Measurements from ENCODE around the gene GPR35.

The GPR35 gene

GRCh38 chr2:240588669-240589068, 36.6 kb upstream of the GPR35 start:
- in situ Hi-C loops (cut with MboI; ENCODE audit: low sequenced_read_pairs) = no loop called here

- in situ Hi-C loops (cut with MboI; ENCODE audit: low sequenced_read_pairs) = no loop called here
Observed at GRCh38 chr2:240589375-240589774, 35.9 kb upstream of the GPR35 start.

DNA sequence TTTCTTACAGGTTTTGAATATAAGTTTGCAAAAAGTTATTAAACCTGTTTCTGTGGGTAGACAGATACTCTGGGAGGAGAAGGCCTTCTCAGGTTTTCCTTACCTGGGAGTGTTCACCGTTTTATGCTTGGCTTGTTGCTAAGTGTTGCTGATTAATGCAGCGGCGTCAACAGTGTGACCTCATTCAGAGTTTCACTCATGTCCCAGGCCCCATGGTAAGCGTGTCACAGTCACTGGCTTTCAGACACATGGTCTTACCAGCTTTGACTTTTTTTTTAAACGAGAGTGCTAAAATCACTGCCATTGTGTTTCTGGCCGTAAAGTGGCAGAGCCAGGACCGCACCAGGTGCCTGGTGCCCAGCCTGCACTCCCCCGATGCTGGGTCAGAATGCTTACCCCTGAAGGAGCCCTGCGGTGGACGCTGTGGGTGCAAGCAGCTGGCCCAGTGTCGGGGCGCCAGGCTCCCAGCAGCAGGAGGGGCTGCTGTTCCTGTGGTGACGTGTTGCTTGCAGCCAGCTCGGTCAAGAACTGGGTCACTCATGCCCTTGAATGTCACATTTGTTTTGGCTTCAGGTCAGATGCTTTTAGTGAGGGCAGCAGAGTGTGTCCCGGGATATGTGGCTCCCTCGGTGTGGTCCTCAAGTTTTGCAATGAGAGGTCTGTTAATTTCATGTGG, 35.3 kb upstream of the GPR35 start:
- in situ Hi-C loops (cut with MboI; ENCODE audit: low sequenced_read_pairs) = no loop called here

GRCh38 chr2:240590681-240591111, 34.6 kb upstream of the GPR35 start:
- in situ Hi-C loops (cut with MboI; ENCODE audit: low sequenced_read_pairs) = no loop called here

GRCh38 chr2:240591226-240591625, 34.1 kb upstream of the GPR35 start:
- in situ Hi-C loops (cut with MboI; ENCODE audit: low sequenced_read_pairs) = no loop called here

- in situ Hi-C loops (cut with MboI; ENCODE audit: low sequenced_read_pairs) = no loop called here
Observed at GRCh38 chr2:240591784-240592183, 33.5 kb upstream of the GPR35 start.

DNA sequence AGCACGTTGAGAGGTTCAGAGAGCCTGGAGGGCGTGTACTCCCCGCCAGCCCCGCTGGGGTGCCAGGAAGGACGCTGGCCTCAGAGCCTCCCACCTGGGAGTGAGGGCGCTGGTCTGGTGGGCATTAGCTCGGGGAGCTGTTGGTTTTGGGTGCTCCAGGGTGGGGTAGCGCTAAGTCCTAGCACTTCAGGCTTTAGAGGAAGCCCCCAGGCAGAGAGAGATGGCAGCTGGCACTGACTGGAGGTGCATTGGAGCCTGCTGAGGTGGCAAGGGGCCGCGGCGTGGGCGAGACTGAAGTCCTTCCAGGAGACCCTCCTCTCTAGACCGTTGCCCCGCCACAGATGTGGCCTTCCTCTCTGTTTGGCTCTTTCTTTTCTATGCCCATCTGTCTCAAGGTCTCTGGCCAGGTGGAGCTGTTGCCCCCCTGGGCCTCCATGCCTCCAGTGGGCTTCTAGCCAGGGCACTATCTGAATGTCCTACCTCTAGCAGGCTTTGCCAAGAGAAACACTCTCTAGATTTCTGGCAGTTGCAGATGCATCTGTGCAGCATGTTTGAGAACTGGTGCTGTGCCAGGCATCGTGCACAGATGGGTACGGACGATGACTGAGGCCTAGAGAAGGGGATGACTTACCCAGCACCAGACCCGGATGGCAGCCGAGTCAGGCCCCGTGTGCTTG, 32.1 kb upstream of the GPR35 start:
- in situ Hi-C loops (cut with MboI; ENCODE audit: low sequenced_read_pairs) = no loop called here

DNA sequence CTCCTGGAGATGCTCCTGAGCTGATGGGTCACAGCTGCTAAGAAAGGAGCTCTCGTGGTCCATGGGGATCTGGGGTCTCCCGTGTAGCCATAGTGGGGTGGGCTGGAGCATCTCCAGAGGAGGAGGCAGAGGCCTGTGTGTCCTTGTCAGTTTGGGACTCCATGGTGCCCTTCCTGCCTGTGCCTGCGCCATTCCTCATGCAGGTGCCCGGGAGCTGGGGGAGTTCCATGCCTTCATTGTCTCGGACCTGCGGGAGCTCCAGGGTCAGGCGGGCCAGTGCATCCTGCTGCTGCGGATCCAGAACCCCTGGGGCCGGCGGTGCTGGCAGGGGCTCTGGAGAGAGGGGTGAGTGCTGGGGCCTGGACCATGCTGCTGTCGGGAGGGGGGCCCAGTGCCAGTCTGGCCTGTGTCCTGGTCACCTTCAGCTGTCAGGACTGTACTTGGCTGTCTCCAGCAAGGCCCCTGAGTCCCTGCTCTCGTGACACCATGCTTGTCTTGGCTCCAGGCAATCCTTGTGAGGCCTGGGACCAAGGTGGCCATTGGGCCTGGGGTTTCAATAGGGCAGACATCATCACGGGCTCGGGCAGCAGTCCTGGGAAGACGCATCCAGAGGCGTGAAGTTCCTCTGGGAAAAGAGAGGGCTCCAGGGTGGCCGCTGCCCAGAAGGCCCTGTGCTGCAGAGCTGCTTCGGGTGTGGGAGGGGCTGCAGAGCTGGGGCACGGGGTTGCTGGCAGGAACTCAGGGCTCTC, 31.4 kb upstream of the GPR35 start:
- in situ Hi-C loops (cut with MboI; ENCODE audit: low sequenced_read_pairs) = no loop called here

- in situ Hi-C loops (cut with MboI; ENCODE audit: low sequenced_read_pairs) = no loop called here
Observed at GRCh38 chr2:240594511-240595380, 30.5 kb upstream of the GPR35 start.

DNA sequence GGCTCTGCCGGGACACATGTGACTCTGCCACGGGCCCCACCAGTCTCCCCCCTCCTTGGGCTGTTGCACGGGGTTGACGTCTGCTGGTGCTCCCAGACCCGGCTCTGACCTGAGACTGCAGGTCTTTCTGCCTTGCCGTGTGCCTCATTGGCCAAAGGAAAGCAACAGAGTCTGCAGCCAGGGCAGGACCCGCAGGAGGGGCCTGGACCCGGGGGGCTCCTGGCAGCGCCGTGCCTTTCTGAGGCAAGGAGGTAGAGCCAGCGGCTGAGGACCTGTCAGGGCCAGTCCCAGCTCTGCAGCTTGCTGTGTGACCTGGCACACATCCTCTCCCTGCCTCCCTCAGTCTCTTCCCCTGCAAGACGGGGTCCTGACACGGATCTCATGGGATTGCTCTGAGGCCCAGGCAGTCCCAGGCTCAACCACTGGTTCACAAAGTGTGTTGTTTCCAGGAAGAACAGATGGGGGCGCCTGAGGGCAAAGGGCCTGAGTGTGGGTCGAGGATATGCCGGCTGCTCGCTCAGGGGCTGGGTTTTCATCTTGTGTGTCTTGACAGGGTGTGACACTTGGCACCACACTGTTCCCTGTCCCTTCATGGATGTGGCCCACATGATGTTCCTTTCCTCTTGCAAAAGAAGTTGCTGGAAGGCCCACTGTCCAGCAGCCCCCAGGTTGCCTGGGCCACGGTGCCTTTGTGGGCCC, 29.8 kb upstream of the GPR35 start:
- in situ Hi-C loops (cut with MboI; ENCODE audit: low sequenced_read_pairs) = no loop called here

DNA sequence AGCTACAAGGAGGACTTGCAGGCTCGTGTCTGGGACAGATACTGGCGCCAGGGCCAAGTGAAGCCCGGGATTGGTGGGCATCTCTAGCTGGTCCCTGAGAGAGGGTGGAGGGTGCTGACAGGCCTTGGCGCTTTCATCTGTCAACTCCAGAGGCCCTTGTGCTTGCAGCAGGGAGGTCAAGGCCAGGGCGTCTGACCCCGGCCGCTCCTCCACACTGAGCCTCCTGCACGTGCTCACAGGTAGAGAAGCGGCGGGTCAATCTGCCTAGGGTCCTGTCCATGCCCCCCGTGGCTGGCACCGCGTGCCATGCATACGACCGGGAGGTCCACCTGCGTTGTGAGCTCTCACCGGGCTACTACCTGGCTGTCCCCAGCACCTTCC, 29.2 kb upstream of the GPR35 start:
- in situ Hi-C loops (cut with MboI; ENCODE audit: low sequenced_read_pairs) = no loop called here

DNA sequence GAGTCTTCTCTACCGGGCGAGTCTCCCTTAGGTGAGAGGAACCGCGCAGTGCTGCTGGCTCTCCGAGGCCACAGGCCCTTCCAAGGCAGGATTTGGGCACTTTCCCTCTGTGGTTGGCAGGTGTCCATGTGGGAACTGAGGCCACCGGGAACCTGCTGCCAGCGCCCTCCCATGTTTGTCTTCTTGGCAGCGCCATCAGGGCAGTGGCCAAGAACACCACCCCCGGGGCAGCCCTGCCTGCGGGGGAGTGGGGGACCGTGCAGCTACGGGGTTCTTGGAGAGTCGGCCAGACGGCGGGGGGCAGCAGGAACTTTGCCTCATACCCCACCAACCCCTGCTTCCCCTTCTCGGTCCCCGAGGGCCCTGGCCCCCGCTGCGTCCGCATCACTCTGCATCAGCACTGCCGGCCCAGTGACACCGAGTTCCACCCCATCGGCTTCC, 28.8 kb upstream of the GPR35 start:
- in situ Hi-C loops (cut with MboI; ENCODE audit: low sequenced_read_pairs) = no loop called here

DNA sequence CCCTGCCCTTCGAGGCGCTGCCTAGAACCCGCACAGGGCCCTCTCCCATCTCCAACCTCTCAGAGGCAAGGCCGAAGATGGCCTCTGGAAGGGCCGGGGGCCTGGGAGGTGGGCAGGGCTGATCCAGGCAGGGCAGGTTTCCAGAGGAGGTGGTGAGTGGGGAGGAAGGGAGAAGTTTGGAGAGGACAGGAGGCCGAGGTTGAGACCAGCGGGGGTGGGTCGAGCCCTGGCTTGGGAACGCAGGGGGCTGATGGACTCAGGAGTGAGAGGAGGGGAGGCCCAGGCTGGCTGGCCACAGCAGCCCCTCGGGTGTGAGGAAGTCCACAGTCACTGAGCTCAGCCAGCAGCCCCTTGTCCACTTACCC, 28.2 kb upstream of the GPR35 start:
- in situ Hi-C loops (cut with MboI; ENCODE audit: low sequenced_read_pairs) = no loop called here

- in situ Hi-C loops (cut with MboI; ENCODE audit: low sequenced_read_pairs) = no loop called here
Observed at GRCh38 chr2:240597419-240598181, 27.7 kb upstream of the GPR35 start.

DNA sequence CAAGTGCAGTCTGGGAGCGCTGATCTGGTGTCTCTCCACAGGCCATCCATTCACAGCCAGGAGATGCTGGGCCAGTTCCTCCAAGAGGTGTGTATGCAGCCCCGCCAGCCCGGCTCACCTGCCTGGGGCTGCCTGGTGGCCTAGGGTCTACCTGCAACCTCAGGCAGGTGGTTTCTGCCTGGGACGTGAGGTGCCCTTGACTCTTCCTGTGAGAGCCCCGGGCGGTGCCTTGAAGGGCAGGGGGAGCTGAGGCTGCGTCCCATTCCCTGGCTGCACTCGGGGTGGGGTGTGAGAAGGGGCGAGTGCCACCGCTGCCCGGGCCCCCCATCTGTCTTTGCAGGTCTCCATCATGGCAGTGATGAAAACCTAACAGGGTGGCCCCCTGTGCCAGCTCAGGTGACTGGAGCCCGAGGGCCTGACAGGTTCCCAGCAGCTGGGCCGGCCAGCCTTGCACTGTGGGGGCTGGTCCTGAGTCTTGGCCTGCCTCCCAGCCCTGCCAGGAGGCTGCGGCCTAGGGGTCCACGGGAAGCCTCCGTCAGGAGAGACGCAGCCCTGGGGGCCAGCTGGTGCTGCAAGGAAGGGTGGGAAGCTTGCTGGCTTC, 26.9 kb upstream of the GPR35 start:
- in situ Hi-C loops (cut with MboI; ENCODE audit: low sequenced_read_pairs) = no loop called here

DNA sequence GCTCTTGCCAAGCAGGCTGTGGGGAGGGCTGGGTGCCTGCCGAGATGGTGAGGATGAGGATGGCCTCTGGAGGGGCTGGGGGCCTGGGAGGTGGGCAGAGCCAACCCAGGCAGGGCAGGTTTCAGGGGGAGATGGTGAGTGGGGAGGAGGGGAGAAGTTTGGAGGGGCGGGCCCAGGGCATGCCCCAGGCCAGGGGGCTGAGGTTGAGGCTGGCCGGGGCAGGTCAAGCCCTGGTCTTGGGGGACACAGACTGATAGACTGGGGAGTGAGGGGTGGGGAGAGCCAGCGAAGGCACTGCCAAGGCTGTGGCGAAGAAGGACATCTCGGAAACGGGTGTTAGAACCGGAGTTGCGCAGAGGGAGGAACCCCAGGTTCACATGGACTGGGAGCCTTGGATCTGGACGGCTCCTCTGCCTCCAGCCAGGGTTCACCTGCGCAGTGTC, 26.1 kb upstream of the GPR35 start:
- in situ Hi-C loops (cut with MboI; ENCODE audit: low sequenced_read_pairs) = no loop called here

DNA sequence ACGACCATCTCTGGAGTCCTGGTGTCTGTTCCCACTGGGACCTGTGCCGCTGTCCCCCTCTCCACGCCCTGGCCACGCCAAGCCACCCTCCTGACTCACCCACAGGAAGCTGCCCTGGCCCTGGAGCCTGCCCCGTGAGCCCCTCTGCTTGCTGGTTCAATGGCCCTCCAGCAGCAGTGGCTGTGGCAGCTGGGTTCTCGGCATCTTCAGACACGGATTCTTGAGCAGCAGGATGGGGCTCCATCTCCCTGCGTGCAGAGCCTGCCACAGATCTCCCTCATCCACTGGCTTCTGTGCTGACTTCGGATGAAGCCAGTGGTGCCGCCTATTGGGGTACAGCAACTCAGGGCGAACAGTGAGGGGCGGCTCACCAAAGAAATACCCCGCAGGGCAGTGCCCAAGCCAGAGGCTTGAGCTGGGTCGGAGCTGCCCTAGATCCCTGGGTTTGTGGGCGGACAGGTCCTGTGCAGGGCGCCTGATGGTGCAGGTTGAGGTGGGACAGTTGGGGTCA, 24.8 kb upstream of the GPR35 start:
- in situ Hi-C loops (cut with MboI; ENCODE audit: low sequenced_read_pairs) = no loop called here

GRCh38 chr2:240601061-240601830, 24.0 kb upstream of the GPR35 start:
- in situ Hi-C loops (cut with MboI; ENCODE audit: low sequenced_read_pairs) = no loop called here

Measured in HL-60/S4 (cell line).